HG02571 (cell line): ENCODE data around the gene SAG.
"Not testable (repeated sequence)": the region's sequence is repeated elsewhere in the genome, so short reads cannot be mapped to it uniquely, and the experiment has no call there.

Experiments used
- ATAC-seq: cut with Tn5 transposase; IDR thresholded peaks from one replicate; pipeline ENCODE4 v1.9.1; 2021; ENCODE audit warnings: mild to moderate bottlenecking, moderate library complexity; ENCODE audit not compliant: unreplicated experiment

The SAG gene

DNA sequence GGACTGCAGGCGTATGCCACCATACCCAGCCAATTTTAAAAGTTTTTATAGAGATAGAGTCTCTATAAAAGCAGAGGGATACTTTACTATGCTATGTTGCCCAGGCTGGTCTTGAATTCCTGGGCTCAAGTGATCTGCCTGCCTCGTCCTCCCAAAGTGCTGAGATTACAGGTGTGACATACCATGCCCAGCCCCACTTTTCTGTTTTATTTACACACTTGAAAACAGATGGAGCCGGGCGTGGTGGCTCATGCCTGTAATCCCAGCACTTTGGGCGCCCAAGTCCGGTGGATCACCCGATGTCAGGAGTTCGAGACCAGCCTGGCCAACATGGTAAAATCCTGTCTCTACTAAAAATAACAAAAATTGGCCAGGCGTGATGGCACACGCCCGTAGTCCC lies 67.2 kb downstream of the SAG start:
- ATAC-seq: not testable (repeated sequence)

DNA sequence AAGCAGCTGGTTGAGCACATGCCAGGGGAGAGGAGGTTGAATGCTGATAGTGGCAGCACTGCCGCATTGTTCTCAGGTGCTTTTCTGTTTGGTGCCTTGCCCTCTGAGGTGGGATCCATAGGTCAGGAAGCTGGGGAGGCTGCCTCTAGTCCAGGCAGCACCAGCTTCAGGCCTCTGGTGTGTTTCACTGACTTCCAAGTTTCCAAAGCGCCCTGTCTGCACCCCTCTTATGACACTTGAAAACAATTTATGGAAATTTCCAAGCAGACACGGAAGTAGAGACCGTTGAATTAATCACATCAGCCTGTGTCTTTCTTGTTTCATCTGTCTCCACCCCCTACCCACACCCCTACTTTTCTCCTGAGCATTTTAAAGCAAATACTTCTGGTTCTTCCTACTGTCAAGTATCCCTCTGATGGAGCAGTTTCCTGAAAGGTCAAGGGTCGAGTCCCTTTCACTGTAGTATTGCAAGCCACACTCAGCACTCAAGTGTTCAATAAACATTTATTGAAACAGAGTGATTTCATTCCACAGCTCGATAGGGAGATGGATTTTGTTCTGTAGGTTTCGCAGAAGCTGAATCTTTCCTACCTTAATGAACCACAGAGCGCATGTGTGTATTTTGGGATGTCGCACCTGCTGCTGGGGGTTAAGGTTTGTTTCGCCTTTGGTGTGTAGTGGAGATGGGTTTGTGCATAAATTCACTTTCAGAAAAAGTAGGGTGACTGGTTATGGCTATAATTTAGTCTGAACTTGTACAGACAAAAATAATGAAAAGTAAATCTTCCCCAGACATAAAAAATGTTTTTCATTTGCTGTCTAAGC lies 68.1 kb downstream of the SAG start:
- no peak for ATAC-seq

DNA sequence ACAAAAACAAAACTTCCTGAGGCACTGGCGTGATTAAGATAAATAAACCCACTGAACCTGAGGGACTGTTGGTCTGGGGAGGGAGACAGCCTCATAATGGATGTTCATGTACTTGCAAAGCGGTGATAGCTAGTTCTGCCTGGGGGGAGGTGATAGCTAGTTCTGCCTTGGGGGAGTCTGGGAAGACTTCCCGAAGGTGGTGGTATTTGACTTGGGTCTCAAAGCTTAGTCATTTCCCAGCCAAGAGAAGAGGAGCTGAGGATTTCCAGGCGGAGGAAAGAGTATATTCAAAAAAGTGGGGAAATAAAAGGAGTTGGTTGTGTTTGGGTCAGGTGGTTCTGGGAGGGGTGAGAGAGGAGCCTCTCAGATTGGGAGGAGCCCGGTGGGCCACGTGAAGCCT lies 71.4 kb downstream of the SAG start:
- ATAC-seq: no peak

DNA sequence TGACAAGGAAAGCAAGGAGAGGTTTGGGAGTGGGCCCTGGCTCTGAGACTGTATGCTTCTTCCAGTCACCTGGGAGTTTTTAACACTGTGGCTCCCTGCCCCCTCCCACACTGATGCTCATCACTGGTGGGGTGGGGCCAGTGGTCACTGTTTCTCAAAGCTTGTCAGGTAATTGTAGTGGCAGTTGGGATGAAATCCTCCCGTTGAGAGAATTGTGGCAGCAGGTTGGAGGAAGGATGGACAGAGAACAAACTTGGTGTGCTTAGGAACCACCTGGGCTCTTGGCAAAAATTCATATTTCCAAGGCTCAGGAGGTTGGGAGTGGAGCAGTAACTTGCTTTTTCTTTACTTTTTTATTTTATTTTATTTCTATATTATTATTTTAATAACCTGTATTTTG lies 71.8 kb downstream of the SAG start:
- ATAC-seq: no peak

DNA sequence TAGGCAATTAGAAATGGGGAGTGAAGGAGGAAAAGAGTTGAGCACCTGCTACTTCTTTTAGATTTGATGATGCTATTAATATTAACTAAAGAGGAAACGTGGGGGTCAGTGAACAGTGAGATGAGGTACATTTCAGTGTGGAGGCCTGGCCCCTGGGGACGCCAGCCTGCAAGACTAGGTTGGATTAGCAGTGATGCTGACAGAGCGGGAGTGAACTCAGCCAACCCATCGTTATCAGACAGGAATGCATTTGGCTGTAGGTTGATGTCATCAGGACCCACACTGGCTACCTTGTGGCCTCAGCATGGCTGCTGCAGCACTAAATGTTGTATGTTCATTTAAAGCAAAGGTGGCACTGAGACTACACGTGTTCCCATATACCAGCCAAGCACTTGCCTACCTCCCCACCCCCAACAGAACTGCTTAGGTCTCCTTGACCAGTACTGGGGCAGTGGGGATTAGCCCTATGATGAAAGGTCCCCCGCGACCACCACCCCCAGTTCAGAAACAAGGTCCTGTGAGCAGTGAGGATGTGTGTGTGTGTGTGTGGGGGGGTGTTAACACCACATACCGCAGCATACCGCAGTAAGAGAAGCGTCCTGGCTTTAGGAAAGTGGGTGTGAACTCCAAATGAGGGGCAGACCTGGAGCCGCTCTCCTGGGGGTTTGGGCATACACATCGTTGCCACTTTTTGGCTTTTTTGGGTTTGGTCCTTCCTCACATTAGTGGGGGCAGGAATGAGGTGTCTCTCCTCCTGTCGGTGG lies 72.7 kb downstream of the SAG start:
- no peak for ATAC-seq

DNA sequence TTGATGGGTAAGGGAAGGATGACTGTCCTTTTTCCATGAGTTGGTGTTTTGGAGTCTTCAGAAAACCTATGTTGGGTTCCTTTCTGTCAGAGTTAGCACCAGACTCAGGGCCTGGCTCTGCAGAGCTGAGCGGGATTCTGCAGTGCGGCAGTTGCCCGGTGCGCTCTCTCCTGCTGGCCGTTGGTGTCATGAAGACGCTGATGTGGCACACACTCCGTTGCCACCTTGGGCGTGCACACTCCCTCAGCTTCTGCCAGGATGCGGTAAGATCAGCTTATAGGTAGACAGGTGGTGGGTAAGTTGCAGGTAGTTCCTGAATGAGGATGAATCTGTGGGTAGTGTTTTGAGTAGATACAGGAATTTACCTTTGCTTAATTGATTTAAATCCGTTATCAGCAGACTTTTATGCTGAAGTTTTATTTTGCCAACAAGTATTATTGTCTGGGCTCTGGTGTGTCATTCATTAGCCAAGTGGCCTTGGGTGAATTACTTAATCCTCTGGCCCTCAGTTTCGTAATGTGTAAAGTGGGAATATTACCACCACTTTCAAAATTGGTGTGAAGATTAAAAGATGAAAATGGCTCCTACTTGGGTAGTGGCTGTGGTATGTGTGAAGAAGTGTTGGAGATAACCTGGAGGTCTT lies 73.5 kb downstream of the SAG start:
- no peak for ATAC-seq

DNA sequence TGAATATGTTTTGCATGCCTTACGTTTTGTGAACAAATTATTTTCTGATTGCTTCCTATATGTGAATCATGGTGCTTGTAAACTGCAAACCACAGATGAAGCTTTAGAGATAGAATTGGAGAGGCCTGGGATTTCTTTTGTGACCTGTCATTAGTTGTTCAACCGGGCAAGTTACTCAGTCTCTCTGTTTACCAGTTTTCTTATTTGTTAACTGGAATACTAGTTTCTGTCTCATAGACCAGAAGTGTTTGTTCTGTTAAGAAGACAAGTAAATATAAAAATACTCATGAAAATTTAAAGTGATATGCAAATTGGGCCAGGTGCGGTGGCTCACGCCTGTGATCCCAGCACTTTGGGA lies 74.0 kb downstream of the SAG start:
- no peak for ATAC-seq

DNA sequence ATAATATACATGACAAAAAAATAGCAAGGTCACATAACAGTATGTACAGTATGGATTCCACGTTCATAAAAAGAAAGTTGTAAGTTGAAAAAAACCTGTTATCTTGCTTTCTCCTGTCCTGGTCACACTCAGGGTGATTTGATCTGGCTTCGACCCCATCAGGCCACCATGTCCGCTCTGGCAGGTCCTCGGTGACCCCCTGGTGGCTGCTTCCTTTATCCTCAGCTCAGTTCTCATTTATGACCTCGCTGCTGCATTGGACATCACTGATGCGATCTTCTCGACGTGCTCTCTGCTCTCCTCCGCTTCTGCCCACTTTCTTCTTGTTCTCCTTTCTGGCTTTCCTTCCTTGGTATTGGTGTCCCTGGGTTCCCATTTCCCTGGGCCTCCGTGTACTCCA lies 76.4 kb downstream of the SAG start:
- no peak for ATAC-seq

DNA sequence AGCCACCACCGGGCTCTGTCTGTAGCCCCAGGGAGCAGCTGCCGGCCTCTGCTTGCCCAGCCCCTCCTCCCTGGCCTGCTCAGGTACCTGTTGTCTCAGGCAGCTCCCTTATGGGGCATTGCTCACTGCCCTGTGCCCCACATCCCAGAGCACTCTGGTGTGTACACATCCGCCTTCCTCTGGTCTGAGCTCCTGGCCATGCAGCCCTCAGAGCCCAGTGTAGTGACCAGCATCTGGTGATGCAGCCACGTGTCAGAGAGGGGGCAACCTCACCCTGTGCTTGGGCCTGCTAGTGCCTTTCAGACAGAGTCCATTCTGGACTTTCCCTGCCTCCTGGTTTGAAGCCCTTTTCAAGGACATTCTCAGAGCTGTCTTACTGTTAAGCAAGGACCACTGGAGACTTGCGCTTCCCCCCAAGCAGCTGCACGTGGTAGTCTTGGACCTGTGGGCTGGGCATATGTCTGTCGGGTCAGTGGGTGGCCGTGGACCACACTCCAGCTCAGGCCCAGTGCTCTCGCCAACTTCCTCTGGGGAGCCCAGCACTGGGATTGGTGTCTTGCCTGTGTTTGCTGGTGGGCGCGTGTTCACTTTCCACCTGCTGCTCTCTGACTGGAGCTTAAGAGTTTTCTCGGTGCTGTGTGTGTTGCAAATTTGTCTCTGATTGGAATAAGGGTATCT lies 77.3 kb downstream of the SAG start:
- ATAC-seq: no peak

DNA sequence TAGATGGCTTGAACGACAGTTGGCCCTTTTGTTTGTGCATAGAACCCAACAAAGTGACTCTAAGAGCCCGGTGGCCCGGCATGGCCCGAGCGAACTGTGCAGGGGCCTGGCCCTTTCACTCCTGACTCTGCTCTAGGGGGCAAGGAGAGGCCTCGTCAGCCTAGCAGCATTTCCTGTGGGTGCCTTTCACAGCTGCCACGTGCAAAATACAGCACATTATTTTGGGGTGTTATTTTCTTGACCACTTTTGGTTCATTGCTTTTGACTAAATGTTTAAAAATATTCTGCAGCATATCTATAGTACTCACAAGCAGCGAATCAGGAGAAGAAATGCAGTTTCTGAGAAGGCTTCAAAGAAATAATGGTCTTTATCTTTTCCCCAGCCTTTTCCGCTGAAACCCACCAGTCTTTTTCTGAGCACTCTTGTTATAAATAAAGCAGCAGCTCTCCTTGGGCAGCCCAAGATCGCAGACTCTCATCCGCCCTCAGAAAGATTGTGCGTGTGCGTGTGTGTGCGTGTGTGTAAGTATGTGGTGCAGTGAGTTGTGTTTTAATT lies 78.0 kb downstream of the SAG start:
- ATAC-seq: peak; percentile 47

DNA sequence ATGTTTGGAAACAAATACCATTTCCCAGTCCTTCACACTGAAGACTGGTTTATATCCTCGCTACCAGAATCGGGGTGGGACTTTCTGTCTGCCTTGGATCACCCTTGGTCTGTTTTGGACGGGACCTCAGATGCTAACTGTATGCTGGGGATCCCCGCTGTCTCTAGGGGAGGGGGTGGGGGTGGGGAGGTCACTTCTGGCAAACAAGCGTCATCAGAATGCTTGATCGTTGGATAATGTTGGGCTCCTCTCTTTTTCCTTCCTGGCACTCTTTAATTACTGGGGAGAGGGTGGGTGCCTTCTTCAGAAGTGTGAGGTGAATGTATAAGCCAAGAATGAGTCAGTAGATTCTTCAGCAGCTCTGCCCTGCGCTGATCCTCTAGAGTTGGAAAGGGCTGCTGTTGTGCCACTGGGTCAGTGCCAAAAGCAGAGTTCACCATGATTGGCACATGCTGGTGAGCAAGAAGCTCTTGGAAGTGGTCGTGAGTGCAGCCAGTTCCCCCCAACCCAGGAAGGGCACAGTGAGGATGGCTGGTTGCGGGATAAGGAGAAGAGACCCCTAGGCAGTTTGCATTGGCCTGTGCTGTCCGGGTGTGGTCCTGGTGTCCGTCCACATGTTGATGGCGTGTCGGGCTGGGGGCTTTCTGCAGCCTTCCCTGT lies 78.9 kb downstream of the SAG start:
- ATAC-seq: no peak

DNA sequence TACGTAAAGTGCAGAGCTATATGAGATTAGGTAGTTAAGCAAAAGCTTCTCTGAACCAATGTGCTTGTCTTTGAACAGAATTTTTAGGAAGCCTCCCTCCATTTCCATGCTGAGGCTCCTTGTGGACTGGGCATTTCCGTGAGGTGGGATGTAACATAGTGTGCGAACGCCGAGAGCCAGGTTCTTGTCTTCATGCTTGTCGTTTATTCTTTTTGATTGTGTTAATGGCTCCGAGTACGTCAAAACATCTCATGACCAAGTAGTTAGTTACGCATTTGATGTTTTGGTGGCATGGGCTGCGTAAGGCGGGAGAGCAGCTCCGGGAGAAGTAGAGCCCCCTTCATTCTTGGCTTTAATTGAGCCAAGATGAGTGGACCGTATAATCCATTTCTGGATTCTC lies 79.6 kb downstream of the SAG start:
- no peak for ATAC-seq

DNA sequence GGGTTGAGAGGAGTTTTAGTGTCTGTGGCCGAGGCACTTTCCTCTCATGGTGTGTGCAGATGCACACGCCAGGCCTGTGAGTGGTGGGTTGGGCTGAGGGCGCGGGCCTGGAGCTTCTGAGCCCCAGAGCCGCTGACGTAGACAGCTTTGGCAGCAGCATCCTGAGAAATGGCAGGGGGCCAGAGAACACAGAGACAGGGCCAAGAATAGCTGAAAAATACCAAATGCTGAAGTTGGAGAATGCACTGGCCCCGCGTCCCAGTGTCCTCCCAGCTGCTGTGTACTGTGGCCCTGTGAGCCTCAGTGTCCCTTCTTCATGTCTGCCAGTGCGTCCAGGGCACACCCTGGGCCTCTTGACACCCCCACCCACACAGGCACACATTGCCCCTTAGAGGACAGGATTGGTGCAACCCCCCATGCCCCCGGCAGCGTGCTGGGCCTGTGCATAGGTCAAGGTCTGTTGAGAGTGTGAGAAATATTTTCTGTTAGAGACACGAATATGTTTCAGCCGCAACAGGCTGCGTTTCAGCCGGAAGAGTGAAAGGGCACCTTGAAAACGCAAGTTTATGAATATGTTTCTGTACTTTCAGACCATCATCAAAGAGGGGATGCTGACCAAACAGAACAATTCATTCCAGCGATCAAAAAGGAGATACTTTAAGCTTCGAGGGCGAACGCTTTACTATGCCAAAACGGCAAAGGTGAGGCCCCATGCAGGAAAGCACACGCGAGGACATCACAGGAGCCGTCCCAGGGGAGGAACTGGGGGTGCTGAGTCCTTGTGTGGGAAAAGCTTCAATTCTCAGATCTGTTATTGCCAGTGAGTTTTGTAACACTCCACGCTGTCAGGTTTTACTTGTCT lies 80.3 kb downstream of the SAG start:
- no peak for ATAC-seq

DNA sequence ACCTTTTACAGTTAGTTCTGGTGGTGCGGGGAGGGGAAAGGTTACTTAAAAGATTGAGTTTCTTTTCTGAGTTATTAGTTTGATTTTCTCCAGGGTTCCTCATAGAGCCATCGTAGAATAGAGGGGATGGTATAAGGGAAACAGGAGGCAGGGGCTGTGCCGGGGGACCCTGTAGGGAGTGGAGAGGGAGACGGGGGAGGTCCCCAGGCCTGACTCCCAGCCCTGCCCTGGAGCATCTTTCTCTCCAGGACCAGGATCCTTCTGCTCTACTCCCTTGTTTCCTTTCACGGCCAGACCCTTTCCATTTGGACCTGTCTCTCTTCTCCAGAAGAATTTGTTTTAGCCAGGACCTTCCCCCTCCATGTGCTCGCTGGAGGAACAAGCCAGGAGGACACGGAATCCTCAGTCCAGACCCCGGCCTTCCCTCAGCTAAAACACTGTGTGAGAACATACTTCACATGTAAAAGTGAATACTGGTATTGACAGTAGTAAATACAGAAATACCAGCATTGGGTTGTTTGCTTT lies 82.0 kb downstream of the SAG start:
- no peak for ATAC-seq

DNA sequence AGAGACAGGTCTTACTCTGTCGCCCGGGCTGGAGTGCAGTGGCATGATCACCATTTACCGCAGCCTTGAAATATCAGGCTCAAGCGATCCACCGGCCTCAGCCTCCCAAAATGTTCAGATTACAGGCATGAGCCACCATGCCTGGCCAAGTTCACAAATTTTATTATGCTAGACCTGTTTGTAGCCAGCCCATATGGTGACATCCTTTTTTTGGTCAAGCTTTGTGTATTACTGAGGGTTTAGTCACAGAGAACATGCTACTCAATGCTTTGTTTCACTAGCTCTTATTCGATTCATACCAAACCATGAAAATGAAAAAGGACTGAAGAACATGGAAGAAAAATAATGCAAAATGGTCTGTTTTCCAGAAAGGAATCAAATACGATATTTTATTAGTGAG lies 88.1 kb downstream of the SAG start:
- ATAC-seq: no peak
